HG03280 (cell line): Measurements from ENCODE around the gene STPG4.
A peak's percentile ranks its signal among the peaks of the same experiment; 100 is the strongest.
"Not testable (repeated sequence)": the region's sequence is repeated elsewhere in the genome, so short reads cannot be mapped to it uniquely, and the experiment has no call there.

ENCODE experiments used
- ATAC-seq: cut with Tn5 transposase; IDR thresholded peaks from one replicate; pipeline ENCODE4 v1.9.1; 2021; ENCODE audit warnings: mild to moderate bottlenecking, moderate library complexity; ENCODE audit not compliant: unreplicated experiment

STPG4 gene

GRCh38 chr2:47155091-47155876 is at the start of gene STPG4:
Gene STPG4 (minus strand): TSS chr2:47155308. CDS start chr2:47155251, 57 bp downstream.
- ATAC-seq = no peak

DNA sequence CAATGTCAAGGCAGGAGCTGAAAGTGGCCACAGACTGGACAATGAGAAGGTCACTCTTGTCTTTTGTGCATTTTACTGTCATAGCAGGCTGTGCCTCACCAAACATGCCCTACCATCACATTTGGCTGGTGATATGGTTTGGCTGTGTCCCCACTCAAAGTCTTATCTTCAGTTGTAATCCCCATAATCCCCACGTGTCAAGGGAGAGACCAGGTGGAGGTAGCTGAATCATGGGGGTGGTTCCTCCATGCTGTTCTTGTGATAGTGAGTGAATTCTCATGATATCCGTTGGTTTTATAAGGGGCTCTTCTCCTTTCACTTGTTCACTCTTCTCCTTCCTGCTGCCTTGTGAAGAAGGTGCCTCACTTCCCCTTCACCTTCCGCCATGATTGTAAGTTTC is 49.6 kb upstream of the STPG4 start:
- no peak for ATAC-seq

GRCh38 chr2:47203995-47204394 is 48.9 kb upstream of the STPG4 start:
- ATAC-seq = no peak

- ATAC-seq = no peak
Observed at GRCh38 chr2:47201224-47201623, 46.1 kb upstream of the STPG4 start.

- no peak for ATAC-seq
Observed at GRCh38 chr2:47198985-47199451, 43.9 kb upstream of the STPG4 start.

DNA sequence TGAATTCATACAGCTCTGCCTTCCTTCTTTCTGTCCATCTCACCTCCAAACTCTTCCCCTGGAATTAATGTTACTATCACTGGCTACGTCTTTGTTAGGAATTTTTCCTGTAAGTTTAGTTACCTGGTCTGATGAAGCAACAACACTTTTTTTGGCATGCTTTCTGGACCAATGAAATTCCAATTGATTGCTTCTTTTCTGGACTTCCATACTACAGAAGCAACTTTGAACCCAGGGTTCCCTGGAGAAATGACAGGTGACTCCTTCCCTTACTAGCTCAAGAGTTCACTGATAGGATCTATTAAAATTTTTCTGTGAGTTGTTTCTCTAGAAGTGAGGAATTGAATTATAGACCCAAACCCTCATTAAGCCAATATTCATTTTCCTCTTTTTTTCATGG is 41.4 kb upstream of the STPG4 start:
- no peak for ATAC-seq

- ATAC-seq = no peak
Observed at GRCh38 chr2:47196046-47196445, 40.9 kb upstream of the STPG4 start.

- no peak for ATAC-seq
Observed at GRCh38 chr2:47195148-47195547, 40.0 kb upstream of the STPG4 start.

DNA sequence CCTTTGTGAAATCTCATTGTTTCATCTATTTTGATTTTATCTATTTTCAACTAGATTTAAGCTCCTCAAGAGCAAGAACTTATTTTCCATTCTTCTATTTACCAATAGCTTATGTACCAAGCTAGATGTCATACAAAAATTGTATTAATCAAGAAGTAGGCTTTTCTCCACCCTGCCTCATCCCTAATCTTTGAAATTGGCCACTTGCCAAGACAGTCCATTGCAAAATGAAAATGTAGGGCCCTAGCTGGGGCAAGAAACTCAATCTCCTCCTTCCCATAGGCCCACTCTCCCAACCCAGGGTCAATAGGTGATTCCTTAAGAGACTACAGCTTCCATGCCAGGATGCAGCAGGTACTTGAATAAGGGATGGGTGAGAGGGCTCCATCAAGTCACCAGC is 39.3 kb upstream of the STPG4 start:
- ATAC-seq = no peak

DNA sequence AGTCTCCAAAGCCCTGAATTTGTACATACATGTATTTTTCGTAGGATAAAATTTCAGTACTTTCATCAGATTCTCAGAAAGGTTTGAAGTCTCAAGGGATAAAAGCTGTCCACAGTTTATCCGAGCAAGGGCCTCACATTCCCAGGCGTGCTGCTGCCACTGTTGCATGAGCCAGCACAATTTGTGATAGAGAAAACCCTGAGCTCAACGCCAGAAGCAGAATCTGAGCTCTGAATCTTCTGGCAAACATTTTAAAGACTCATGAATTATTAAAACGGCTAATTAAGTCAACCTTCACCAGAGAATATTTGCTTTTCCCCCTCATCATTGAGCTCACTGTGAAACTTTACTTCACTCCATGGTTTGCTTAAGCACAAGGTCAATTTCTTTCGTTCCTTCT is 38.5 kb upstream of the STPG4 start:
- no peak for ATAC-seq

DNA sequence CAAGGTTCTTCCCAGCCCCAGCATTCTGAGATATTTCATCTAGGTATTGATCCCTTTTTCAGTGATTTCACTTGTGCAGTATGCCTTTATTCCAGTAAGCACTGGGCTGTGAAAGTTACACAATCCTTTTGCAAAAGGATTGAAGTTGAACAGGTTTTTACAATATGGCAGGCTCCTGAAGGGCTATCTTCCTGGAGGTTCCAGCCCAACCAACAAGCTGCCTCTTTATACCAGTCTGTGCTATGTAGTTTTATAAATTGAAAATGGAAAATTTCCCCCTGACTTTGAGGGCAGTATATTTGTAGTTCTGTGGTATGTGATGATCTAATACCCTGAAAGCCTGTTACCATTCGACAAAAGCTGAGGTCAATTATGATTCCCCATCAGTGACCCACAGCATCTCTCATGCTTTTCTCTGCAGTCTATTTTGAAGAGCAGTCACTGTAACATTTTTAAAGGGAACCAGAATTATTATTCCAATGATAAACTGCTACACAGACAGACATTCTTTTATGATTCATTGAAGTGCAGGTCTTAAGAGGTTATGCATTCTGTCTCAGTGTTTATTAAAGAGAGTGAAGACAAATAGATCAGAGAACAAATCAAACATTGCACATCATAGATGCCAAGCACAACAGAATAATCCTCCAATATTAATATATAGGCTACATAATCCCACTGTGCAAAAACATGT is 35.2 kb upstream of the STPG4 start:
- no peak for ATAC-seq

GRCh38 chr2:47189635-47190034 is 34.5 kb upstream of the STPG4 start:
- no peak for ATAC-seq

DNA sequence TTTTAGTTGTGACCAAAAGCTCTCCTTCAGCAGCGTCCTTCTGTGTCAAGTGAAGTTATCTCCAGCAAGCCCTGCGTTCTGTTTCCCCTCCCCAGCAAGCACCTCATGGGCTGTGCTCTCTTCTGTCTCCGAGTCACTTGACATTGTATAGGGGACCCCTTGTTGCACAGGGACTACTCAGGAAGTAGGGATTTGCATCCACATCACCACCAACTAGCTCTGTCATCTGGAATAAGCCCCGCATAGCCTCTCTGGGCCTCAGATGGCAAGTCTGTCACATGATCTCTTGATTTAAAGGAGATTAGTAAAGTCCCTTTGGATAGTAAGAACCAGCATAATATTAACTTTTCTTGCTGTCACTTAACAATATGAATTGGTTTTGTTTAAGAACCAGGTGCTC is 32.0 kb upstream of the STPG4 start:
- no peak for ATAC-seq

GRCh38 chr2:47186351-47186750 is 31.2 kb upstream of the STPG4 start:
- no peak for ATAC-seq

- ATAC-seq = not testable (repeated sequence)
Observed at GRCh38 chr2:47185098-47185497, 30.0 kb upstream of the STPG4 start.

GRCh38 chr2:47181176-47181575 is 26.1 kb upstream of the STPG4 start:
- no peak for ATAC-seq

- ATAC-seq = no peak
Observed at GRCh38 chr2:47180531-47180930, 25.4 kb upstream of the STPG4 start.

DNA sequence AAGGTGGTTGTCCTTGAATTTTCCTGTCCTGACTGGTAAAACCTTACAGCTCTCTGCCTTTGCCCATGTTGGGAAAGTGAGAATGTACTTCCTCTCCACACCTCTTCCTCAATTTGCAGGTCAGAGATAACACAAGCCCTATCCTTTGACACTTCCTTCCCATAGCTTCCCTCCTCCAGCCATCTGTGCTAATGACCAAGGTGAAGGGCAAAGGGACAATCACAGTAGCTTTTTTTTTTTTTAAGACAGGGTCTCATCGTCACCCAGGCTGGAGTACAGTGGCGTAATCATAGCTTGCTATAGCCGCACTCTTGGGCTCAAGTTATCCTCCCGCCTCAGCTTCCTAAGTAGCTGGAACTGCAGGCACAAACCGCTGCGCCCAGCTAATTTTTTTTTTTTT is 24.3 kb upstream of the STPG4 start:
- no peak for ATAC-seq

GRCh38 chr2:47178341-47178740 is 23.2 kb upstream of the STPG4 start:
- ATAC-seq = no peak

GRCh38 chr2:47177043-47177565 is 22.0 kb upstream of the STPG4 start:
- peak; percentile 1 for ATAC-seq

- ATAC-seq = no peak
Observed at GRCh38 chr2:47174733-47175361, 19.7 kb upstream of the STPG4 start.
